ENCODE results near the gene AHRR.

DNA sequence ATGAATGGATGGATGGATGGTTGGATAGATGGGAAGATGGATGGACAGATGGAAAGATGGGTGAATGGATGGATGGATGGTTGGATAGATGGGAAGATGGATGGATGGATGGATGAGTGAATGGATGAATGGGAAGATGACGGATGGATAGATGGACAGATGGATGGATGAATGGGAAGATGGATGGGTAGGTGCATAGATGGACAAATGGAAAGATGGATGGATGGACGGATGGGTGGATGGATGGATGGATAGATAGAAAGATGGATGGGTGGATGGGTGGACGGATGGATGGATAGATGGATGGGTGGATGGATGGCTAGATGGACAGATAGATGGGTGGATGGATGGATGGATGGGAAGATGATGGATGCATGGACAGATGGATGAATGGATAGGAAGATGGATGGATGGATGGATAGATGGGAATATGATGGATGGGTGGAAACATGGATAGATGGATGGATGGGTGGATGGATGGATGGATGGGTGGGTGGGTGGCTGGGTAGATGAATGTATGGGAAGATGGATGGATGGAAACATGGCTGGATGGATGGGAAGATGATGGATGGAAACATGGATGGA, 105.0 kb downstream of the AHRR start:
- no peak for TF ChIP-seq POLR2A (conservative IDR thresholded peaks at IDR 0.05)
- TF ChIP-seq ZNF324 (CRISPR knock-in tag; IDR thresholded peaks at IDR 0.05) = no peak
- TF ChIP-seq, protein P1, sequence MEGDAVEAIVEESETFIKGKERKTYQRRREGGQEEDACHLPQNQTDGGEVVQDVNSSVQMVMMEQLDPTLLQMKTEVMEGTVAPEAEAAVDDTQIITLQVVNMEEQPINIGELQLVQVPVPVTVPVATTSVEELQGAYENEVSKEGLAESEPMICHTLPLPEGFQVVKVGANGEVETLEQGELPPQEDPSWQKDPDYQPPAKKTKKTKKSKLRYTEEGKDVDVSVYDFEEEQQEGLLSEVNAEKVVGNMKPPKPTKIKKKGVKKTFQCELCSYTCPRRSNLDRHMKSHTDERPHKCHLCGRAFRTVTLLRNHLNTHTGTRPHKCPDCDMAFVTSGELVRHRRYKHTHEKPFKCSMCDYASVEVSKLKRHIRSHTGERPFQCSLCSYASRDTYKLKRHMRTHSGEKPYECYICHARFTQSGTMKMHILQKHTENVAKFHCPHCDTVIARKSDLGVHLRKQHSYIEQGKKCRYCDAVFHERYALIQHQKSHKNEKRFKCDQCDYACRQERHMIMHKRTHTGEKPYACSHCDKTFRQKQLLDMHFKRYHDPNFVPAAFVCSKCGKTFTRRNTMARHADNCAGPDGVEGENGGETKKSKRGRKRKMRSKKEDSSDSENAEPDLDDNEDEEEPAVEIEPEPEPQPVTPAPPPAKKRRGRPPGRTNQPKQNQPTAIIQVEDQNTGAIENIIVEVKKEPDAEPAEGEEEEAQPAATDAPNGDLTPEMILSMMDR (IDR thresholded peaks at IDR 0.05 in 2 of 3, conservative IDR thresholded peaks at IDR 0.05 in 1 of 3; ENCODE audit: insufficient read depth in 2 of 3, low read depth in 1 of 3, low read length in 3 of 3) = no peak
- no peak for TF ChIP-seq FOSL1 (tag; conservative IDR thresholded peaks at IDR 0.05)
- TF ChIP-seq DPF2 (IDR thresholded peaks at IDR 0.05) = no peak
- TF ChIP-seq ZKSCAN3 (CRISPR knock-in tag; IDR thresholded peaks at IDR 0.05) = no peak
- no peak for TF ChIP-seq EZH2 (IDR thresholded peaks at IDR 0.05; ENCODE audit: borderline replicate concordance, low read depth, low read length)
- no peak for TF ChIP-seq TAF1 (IDR thresholded peaks at IDR 0.05; ENCODE audit: control insufficient read depth, extremely low read depth, insufficient read depth, low read length, severe bottlenecking)
